C1 segment of cervical spinal cord (tissue), 14 donors: ENCODE measurements around the gene SLC16A6.
"Not testable (repeated sequence)": the region's sequence is repeated elsewhere in the genome, so short reads cannot be mapped to it uniquely, and the experiment has no call there.

Experiments
- DNase-seq, 14 donors: peaks; one replicate each; lab custom pipeline; 2025; lab: John Stamatoyannopoulos, UW

SLC16A6 gene

GRCh38 chr17:68291836-68292688, 1.1 kb upstream of the SLC16A6 start:
- peak in 11 of 14 donors; percentile 22 to 73 (median 46) for DNase-seq

- peak in 3 of 14 donors; percentile 12 to 54 (median 26) for DNase-seq
Measured at GRCh38 chr17:68290268-68290954, 516 bp downstream of the SLC16A6 start.

GRCh38 chr17:68289936-68290267, 1.0 kb downstream of the SLC16A6 start:
- peak in 1 of 14 donors; percentile 55 for DNase-seq

- no peak for DNase-seq
Measured at GRCh38 chr17:68289473-68289872, 1.5 kb downstream of the SLC16A6 start.

- DNase-seq: no peak
Measured at GRCh38 chr17:68288804-68289203, 2.1 kb downstream of the SLC16A6 start.

GRCh38 chr17:68288375-68288774, 2.6 kb downstream of the SLC16A6 start:
- no peak for DNase-seq

- DNase-seq: not testable (repeated sequence)
Measured at GRCh38 chr17:68281965-68282364, 9.0 kb downstream of the SLC16A6 start.

- DNase-seq: no peak
Measured at GRCh38 chr17:68277807-68278206, 13.1 kb downstream of the SLC16A6 start.

GRCh38 chr17:68276339-68276738, 14.6 kb downstream of the SLC16A6 start:
- DNase-seq: not testable (repeated sequence)

GRCh38 chr17:68273722-68274121, 17.2 kb downstream of the SLC16A6 start:
- no peak for DNase-seq

GRCh38 chr17:68265833-68266232, 25.1 kb downstream of the SLC16A6 start:
- DNase-seq: not testable (repeated sequence)

- peak in 1 of 14 donors; percentile 52 for DNase-seq
Measured at GRCh38 chr17:68263101-68263681, 27.7 kb downstream of the SLC16A6 start.

GRCh38 chr17:68262467-68262866, 28.5 kb downstream of the SLC16A6 start:
- not testable (repeated sequence) for DNase-seq

GRCh38 chr17:68260051-68260762, 30.7 kb downstream of the SLC16A6 start:
- DNase-seq: peak in 1 of 14 donors; percentile 50

GRCh38 chr17:68259648-68259951, 31.3 kb downstream of the SLC16A6 start:
- peak in 1 of 14 donors; percentile 50 for DNase-seq

GRCh38 chr17:68258890-68259647, 31.9 kb downstream of the SLC16A6 start:
- DNase-seq: peak in 4 of 14 donors; percentile 28 to 44 (median 38)

- no peak for DNase-seq
Measured at GRCh38 chr17:68257934-68258333, 33.0 kb downstream of the SLC16A6 start.

- not testable (repeated sequence) for DNase-seq
Measured at GRCh38 chr17:68256701-68257100, 34.2 kb downstream of the SLC16A6 start.

- no peak for DNase-seq
Measured at GRCh38 chr17:68255731-68256538, 35.0 kb downstream of the SLC16A6 start.

- DNase-seq: no peak
Measured at GRCh38 chr17:68255151-68255550, 35.8 kb downstream of the SLC16A6 start.
